IPS DF 6.9 (cell line): Measurements from ENCODE around the gene ITGB5.

Experiments
- DNase-seq: peaks from one replicate; pipeline ENCODE4 v3.0.0-alpha.2; 2013; ENCODE audit warnings: low read depth, low spot score
- H3K27ac ChIP-seq: one replicate; pipeline ENCODE4 v1.5.1; 2013; ENCODE audit warnings: low read length, control low read depth
- H3K27me3 ChIP-seq: 2 replicates; pipeline ENCODE4 v1.6.1; 2013; ENCODE audit warnings: mild to moderate bottlenecking, low read length; ENCODE audit not compliant: control insufficient read depth, insufficient read depth
- H3K36me3 ChIP-seq: 2 replicates; pipeline ENCODE4 v1.6.1; 2013; ENCODE audit warnings: low read length; ENCODE audit not compliant: control insufficient read depth, insufficient read depth
- H3K4me1 ChIP-seq: 2 replicates; pipeline ENCODE4 v1.6.1; 2013; ENCODE audit warnings: low read length; ENCODE audit not compliant: control insufficient read depth, insufficient read depth
- H3K4me3 ChIP-seq: 2 replicates; pipeline ENCODE4 v1.5.1; 2013; ENCODE audit warnings: mild to moderate bottlenecking, low read length
- H3K9me3 ChIP-seq: 2 replicates; pipeline ENCODE4 v1.6.1; 2013; ENCODE audit warnings: low read length, inconsistent platforms; ENCODE audit not compliant: control insufficient read depth, insufficient read depth
- WGBS: extraction: QIAGEN DNeasy Blood & Tissue Kit; methylation state at CpG from one replicate; pipeline ENCODE4 v1.1.7; 2013; ENCODE audit warnings: mixed read lengths, missing lambda C conversion rate; ENCODE audit not compliant: insufficient read length, insufficient coverage; 5-methylcytosine and 5-hydroxymethylcytosine counted together

The ITGB5 gene

GRCh38 chr3:124772081-124772831 lies 114.9 kb downstream of the ITGB5 start:
- no CpG with 5 or more reads among the region's 17 CpGs for WGBS
- peaks cover 7% of the 10 kb centered on the region for H3K4me1 ChIP-seq
- no peaks in the 10 kb centered on the region for H3K9me3 ChIP-seq
- H3K27ac ChIP-seq, result no peak overlapping the region
- no peak overlapping the region for H3K4me3 ChIP-seq
- no peak for DNase-seq
- peaks cover 14% of the 10 kb centered on the region; the same call in 1 of the 2 replicates for H3K36me3 ChIP-seq
- H3K27me3 ChIP-seq, result no peaks in the 10 kb centered on the region

- H3K4me3 ChIP-seq, result no peak overlapping the region
- H3K36me3 ChIP-seq, result peaks cover 16% of the 10 kb centered on the region; the same call in 1 of the 2 replicates
- no peaks in the 10 kb centered on the region for H3K9me3 ChIP-seq
- WGBS, result no CpG with 5 or more reads among the region's 2 CpGs
- no peaks in the 10 kb centered on the region for H3K27me3 ChIP-seq
- peaks cover 5% of the 10 kb centered on the region for H3K4me1 ChIP-seq
- H3K27ac ChIP-seq, result no peak overlapping the region
- DNase-seq, result no peak
Observed at GRCh38 chr3:124771083-124771445, 116.1 kb downstream of the ITGB5 start.

- peaks cover 16% of the 10 kb centered on the region; the same call in 1 of the 2 replicates for H3K36me3 ChIP-seq
- peaks cover 5% of the 10 kb centered on the region for H3K4me1 ChIP-seq
- DNase-seq, result no peak
- no peak overlapping the region for H3K4me3 ChIP-seq
- no peaks in the 10 kb centered on the region for H3K9me3 ChIP-seq
- no peaks in the 10 kb centered on the region for H3K27me3 ChIP-seq
- no CpG with 5 or more reads among the region's 10 CpGs for WGBS
- no peak overlapping the region for H3K27ac ChIP-seq
Observed at GRCh38 chr3:124770336-124771082, 116.7 kb downstream of the ITGB5 start.

- peaks cover 2% of the 10 kb centered on the region for H3K4me1 ChIP-seq
- DNase-seq, result no peak
- H3K4me3 ChIP-seq, result no peak overlapping the region
- no peak overlapping the region for H3K27ac ChIP-seq
- no peaks in the 10 kb centered on the region for H3K9me3 ChIP-seq
- H3K27me3 ChIP-seq, result no peaks in the 10 kb centered on the region
- H3K36me3 ChIP-seq, result peaks cover 21% of the 10 kb centered on the region; the same call in 1 of the 2 replicates
- WGBS, result no CpG with 5 or more reads among the region's 9 CpGs
Observed at GRCh38 chr3:124769462-124769861, 117.7 kb downstream of the ITGB5 start.

GRCh38 chr3:124768812-124769211 lies 118.4 kb downstream of the ITGB5 start:
- Histone ChIP-seq H3K9me3 (no peaks in the 10 kb centered on the region), H3K4me1 (peaks cover 2% of the 10 kb centered on the region; the same call in 1 of the 2 replicates), H3K36me3 (peaks cover 27% of the 10 kb centered on the region), H3K27me3 (no peaks in the 10 kb centered on the region), H3K4me3 (no peak overlapping the region), H3K27ac (no peak overlapping the region)
- no CpG with 5 or more reads among the region's 7 CpGs for WGBS
- no peak for DNase-seq

GRCh38 chr3:124767691-124768090 lies 119.5 kb downstream of the ITGB5 start:
- no peak overlapping the region for H3K27ac ChIP-seq
- H3K36me3 ChIP-seq, result peaks cover 31% of the 10 kb centered on the region

GRCh38 chr3:124767264-124767663 lies 119.9 kb downstream of the ITGB5 start:
- no peaks in the 10 kb centered on the region for H3K27me3 ChIP-seq
- H3K27ac ChIP-seq, result no peak overlapping the region
- DNase-seq, result no peak
- H3K4me3 ChIP-seq, result no peak overlapping the region
- no peaks in the 10 kb centered on the region for H3K9me3 ChIP-seq
- peaks cover 31% of the 10 kb centered on the region for H3K36me3 ChIP-seq
- no CpG with 5 or more reads among the region's 5 CpGs for WGBS
- H3K4me1 ChIP-seq, result no peaks in the 10 kb centered on the region

More at GRCh38 chr3:124767691-124768090, 119.5 kb downstream of the ITGB5 start:
- no peak for DNase-seq
- Histone ChIP-seq H3K9me3 (no peaks in the 10 kb centered on the region), H3K4me1 (no peaks in the 10 kb centered on the region), H3K27me3 (no peaks in the 10 kb centered on the region), H3K4me3 (no peak overlapping the region)
- no CpG with 5 or more reads among the region's 6 CpGs for WGBS

GRCh38 chr3:124766113-124767095 lies 120.8 kb downstream of the ITGB5 start:
- Histone ChIP-seq H3K9me3 (no peaks in the 10 kb centered on the region), H3K4me1 (no peaks in the 10 kb centered on the region), H3K36me3 (peaks cover 31% of the 10 kb centered on the region), H3K27ac (no peak overlapping the region), H3K4me3 (no peak overlapping the region), H3K27me3 (no peaks in the 10 kb centered on the region)
- WGBS, result 100% methylated on average over 4 of the region's 16 CpGs
- no peak for DNase-seq

GRCh38 chr3:124765197-124765840 lies 121.8 kb downstream of the ITGB5 start:
- Histone ChIP-seq H3K9me3 (no peaks in the 10 kb centered on the region), H3K27me3 (no peaks in the 10 kb centered on the region), H3K36me3 (peaks cover 31% of the 10 kb centered on the region), H3K27ac (no peak overlapping the region), H3K4me3 (no peak overlapping the region), H3K4me1 (no peaks in the 10 kb centered on the region)
- no CpG with 5 or more reads among the region's 5 CpGs for WGBS
- no peak for DNase-seq
